GM18909 (cell line): Measurements from ENCODE around the gene MED25.
A peak's percentile ranks its signal among the peaks of the same experiment; 100 is the strongest.

Experiments used
- ATAC-seq: cut with Tn5 transposase; IDR thresholded peaks from one replicate; pipeline ENCODE4 v1.9.1; 2021; ENCODE audit warnings: mild to moderate bottlenecking; ENCODE audit not compliant: unreplicated experiment, poor library complexity

MED25 gene

GRCh38 chr19:49817964-49818648, at the start of gene MED25:
Gene MED25 (plus strand): TSS chr19:49818289. CDS start chr19:49818342, 53 bp downstream.
- ATAC-seq: peak; percentile 76

- ATAC-seq: no peak
Measured at GRCh38 chr19:49770529-49770928, 47.6 kb upstream of the MED25 start.

- ATAC-seq: no peak
Measured at GRCh38 chr19:49771674-49772139, 46.4 kb upstream of the MED25 start.

- ATAC-seq: no peak
Measured at GRCh38 chr19:49772850-49773432, 45.1 kb upstream of the MED25 start.

- no peak for ATAC-seq
Measured at GRCh38 chr19:49773663-49774350, 44.3 kb upstream of the MED25 start.

GRCh38 chr19:49774969-49775368, 43.1 kb upstream of the MED25 start:
- no peak for ATAC-seq

- ATAC-seq: no peak
Measured at GRCh38 chr19:49775742-49776370, 42.2 kb upstream of the MED25 start.

GRCh38 chr19:49776371-49776764, 41.7 kb upstream of the MED25 start:
- no peak for ATAC-seq

GRCh38 chr19:49779731-49780555, 38.1 kb upstream of the MED25 start:
- ATAC-seq: no peak

- ATAC-seq: no peak
Measured at GRCh38 chr19:49780861-49781260, 37.2 kb upstream of the MED25 start.

- no peak for ATAC-seq
Measured at GRCh38 chr19:49781394-49781793, 36.7 kb upstream of the MED25 start.

- ATAC-seq: no peak
Measured at GRCh38 chr19:49782515-49782914, 35.6 kb upstream of the MED25 start.

- ATAC-seq: no peak
Measured at GRCh38 chr19:49786376-49786820, 31.7 kb upstream of the MED25 start.

- no peak for ATAC-seq
Measured at GRCh38 chr19:49787746-49788145, 30.3 kb upstream of the MED25 start.

GRCh38 chr19:49788857-49789256, 29.2 kb upstream of the MED25 start:
- ATAC-seq: no peak

- no peak for ATAC-seq
Measured at GRCh38 chr19:49790866-49791265, 27.2 kb upstream of the MED25 start.

- ATAC-seq: no peak
Measured at GRCh38 chr19:49791776-49792445, 26.2 kb upstream of the MED25 start.

- no peak for ATAC-seq
Measured at GRCh38 chr19:49792829-49793560, 25.1 kb upstream of the MED25 start.

- ATAC-seq: no peak
Measured at GRCh38 chr19:49793561-49793840, 24.6 kb upstream of the MED25 start.
